Esophagus squamous epithelium (tissue), 4 donors: Measurements from ENCODE around the gene CPM. TPM values are rescaled to one million over a fixed set of nuclear protein-coding genes. Genes with fewer than 3 reads are reported as not detected.

Experiments
- small RNA-seq, 4 donors: library from RNA; depleted of rRNA; stranded (forward); fragments of <200 nt; gene quantifications; one replicate each; pipeline ENCODE3, GENCODE V24; 2016
- total RNA-seq, 4 donors: library from RNA; depleted of rRNA; stranded (reverse); fragments of >200 nt; gene quantifications; one replicate each; pipeline ENCODE4 v1.1.0, GENCODE V29; 2016

CPM gene
- total RNA-seq, 4 donors from 2014 or later: 10.9 to 35.5 (median 20.6) TPM

Small RNAs within 50 kb of the gene (small RNA-seq; reads per million reads assigned to genes)
- gene AC025423.5: 0 reads per million in 4 donors
- gene RNU7-4P: 0 reads per million in 4 donors

Other genes with a start within 250 kb of the CPM start
- gene NUP107, start 246.2 kb downstream of the CPM start, total RNA-seq: 10 to 100 TPM; 14.2 to 48.4 (median 36.2) TPM
- 1 to 10 TPM; 2.2 to 8.5 (median 4.6) TPM for gene SLC35E3, start 187.0 kb downstream of the CPM start, total RNA-seq
- 10 to 100 TPM; 46.5 to 87.1 (median 67.9) TPM for gene MDM2, start 125.0 kb downstream of the CPM start, total RNA-seq